Upper lobe of left lung (tissue), 4 donors: ENCODE measurements around the gene OR10G3.
"Not testable (repeated sequence)": the region's sequence is repeated elsewhere in the genome, so short reads cannot be mapped to it uniquely, and the experiment has no call there.

Experiments
- CTCF ChIP-seq, 6 experiments: fragments of 450-650 bp in 4 of 6; fragments of 200-600 bp in 2 of 6; sonication (generic) in 2 of 6; IDR thresholded peaks; one replicate each; pipeline ENCODE4 v1.5.1; 2016 to 2019; ENCODE audit warnings: antibody characterized with exemption in 6 of 6
- EP300 ChIP-seq, 4 donors: sonication (generic); formaldehyde crosslinking; IDR thresholded peaks; one replicate each; pipeline ENCODE4 v1.5.1; 2017; ENCODE audit warnings: antibody characterized with exemption in 4 of 4, control low read depth in 2 of 4
- POLR2A ChIP-seq, 4 donors: fragments of 450-650 bp; IDR thresholded peaks; one replicate each; pipeline ENCODE4 v1.5.1; 2016 to 2017; ENCODE audit warnings: antibody characterized with exemption in 4 of 4, mild to moderate bottlenecking in 2 of 4
- POLR2AphosphoS5 ChIP-seq, 2 donors: sonication (generic); formaldehyde crosslinking; IDR thresholded peaks; one replicate each; pipeline ENCODE4 v1.5.1; 2017; ENCODE audit warnings: antibody characterized with exemption in 2 of 2

GRCh38 chr14:21544588-21544987 lies 35.3 kb downstream of the OR10G3 start:
- not testable (repeated sequence) for TF ChIP-seq CTCF, POLR2AphosphoS5, POLR2A, EP300 (IDR thresholded peaks at IDR 0.05)
